Fibroblast of pulmonary artery (primary cell): Measurements from ENCODE around the gene HIVEP3.

ENCODE experiments used
- DNase-seq: peaks from one replicate; pipeline ENCODE4 v3.0.0-alpha.2; 2010; ENCODE audit warnings: low read depth
- H3K4me3 ChIP-seq: replicated peaks from 2 replicates; pipeline ENCODE4 v1.5.1; 2011; ENCODE audit warnings: low read depth, mild to moderate bottlenecking, control low read depth, low read length, moderate library complexity
- CTCF ChIP-seq: IDR thresholded peaks from 2 replicates; pipeline ENCODE4 v1.5.1; 2011; ENCODE audit warnings: mild to moderate bottlenecking, control low read depth, low read length, inconsistent platforms; ENCODE audit errors: missing control alignments

Gene HIVEP3

DNA sequence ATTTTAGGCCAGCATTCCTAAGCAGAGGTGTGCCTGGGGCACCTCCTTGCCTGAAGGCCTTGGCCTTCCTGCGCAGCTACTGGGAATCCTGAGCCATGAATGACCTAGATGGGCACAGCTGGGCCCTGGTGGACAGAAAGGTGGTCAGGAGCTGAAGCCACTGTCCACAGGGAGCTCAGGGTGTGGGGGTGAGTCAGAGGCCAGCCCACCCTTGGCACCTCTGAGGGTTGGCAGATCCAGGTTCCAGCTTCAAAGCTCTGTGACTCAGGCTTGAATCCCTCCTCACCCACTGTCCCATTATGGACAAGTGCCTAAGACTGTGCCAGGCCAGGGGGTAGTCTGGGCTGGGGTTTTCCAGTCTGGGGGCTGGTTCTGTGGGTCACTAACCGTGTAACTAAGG is 427.8 kb downstream of the HIVEP3 start:
- TF ChIP-seq CTCF, result no peak
- no peak for DNase-seq
- no peak overlapping the region for H3K4me3 ChIP-seq

DNA sequence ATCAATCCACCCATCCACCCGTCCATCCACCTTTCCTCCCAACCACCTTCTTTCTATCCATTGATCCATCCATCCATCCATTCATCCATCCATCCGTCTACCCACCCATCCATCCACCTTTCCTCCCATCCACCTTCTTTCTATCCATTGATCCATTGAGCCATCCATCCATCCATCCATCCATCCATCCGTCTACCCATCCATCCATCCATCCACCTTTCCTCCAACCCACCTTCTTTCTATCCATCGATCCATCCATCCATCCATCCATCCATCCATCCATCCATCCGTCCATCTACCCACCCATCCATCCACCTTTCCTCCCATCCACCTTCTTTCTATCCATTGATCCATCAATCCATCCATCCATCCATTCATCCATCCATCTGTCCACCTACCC is 429.2 kb downstream of the HIVEP3 start:
- no peak overlapping the region for H3K4me3 ChIP-seq
- no peak for TF ChIP-seq CTCF
- no peak for DNase-seq

DNA sequence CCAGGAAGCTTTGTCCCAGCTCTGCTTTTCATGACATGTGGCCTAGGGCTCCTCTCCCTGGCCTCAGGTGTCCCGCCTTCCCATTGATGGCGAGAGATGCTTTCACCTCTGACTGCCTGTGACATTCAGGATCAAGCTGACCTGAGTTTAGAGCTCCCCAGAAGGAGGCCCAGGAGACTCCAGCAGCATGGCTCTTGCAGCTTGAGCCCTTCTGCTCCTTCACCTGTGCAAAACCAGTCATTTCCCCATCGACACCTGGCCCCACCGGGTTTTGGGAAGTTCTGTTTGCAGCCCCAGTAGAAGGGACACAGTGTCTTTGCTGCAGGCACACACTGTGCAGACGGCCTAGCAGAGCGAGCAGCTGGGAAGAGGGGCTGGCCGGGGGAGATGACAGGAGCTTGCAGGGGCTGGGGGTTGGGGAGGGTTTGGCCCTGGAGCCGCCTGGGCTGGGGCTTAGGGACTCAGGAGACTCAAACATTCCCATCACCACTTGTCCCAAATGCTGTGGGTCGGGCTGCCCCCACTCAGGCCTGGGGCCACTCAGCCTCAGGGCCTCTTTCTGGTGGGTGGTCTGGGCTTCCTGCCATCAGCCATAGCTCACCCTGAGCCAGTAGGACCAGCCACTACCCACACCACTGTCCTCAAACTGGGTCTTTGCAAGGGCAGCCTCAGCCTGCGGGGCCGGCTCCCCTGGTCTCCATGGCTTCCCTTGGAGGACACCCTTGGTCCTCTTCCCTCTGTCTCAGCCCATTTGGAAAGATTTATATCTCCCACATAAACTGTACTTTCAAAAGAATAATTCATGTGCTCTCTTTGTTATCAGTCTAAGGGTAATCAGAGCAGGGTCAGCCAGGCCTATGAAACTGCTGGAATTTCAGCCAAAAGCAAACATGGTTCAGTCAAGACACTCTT is 430.4 kb downstream of the HIVEP3 start:
- H3K4me3 ChIP-seq, result no peak overlapping the region
- TF ChIP-seq CTCF, result no peak
- DNase-seq, result no peak

GRCh38 chr1:41487126-41488039 is 431.3 kb downstream of the HIVEP3 start:
- TF ChIP-seq CTCF, result no peak
- H3K4me3 ChIP-seq, result no peak overlapping the region

GRCh38 chr1:41486371-41487125 is 432.2 kb downstream of the HIVEP3 start:
- peak; percentile 60 for DNase-seq
- TF ChIP-seq CTCF, result no peak
- no peak overlapping the region for H3K4me3 ChIP-seq

More at GRCh38 chr1:41487126-41488039, 431.3 kb downstream of the HIVEP3 start:
- DNase-seq, result peak; percentile 51

- no peak overlapping the region for H3K4me3 ChIP-seq
- DNase-seq, result no peak
- no peak for TF ChIP-seq CTCF
Measured at GRCh38 chr1:41486053-41486370, 432.7 kb downstream of the HIVEP3 start.
